Glomerular visceral epithelial cell (primary cell): Measurements from ENCODE around the gene STMN3.
"Not testable (repeated sequence)": the region's sequence is repeated elsewhere in the genome, so short reads cannot be mapped to it uniquely, and the experiment has no call there.

Experiments
- DNase-seq: peaks from one replicate; pipeline ENCODE4 v3.0.0-alpha.2; 2016; ENCODE audit errors: extremely low spot score

The STMN3 gene

DNA sequence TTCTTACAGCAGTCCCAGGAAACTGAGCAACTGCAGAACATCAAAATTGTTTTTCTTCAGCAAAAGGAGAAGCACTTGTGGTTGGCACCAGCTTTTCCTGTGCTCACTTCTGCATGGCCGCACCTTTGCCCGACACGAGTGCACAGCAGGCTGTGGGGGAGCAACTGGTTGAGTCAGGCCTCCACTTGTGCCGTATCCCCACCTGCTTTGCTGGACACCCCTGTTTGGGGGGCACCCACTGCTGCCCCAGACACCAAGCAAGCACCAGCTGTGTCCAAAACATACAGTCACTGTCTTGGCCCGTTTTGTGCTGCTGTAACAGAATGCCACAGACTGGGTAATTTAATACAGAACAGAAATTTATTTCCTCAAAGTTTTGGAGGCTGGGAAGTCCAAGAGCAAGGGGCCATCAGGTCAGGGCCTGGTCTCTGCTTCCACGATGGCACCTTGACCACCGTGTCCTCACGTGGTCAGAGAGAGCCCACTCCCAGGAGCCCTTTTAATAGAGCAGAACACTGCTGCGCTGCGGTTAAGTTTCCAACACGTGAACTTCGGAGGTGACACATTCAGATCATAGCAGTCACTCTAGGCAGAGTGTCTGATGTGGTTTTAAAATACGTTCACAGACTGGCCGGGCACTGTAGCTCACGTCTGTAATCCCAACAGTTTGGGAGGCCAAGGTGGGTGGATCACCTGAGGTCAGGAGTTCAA, 17.6 kb downstream of the STMN3 start:
- DNase-seq = peak; percentile 25

DNA sequence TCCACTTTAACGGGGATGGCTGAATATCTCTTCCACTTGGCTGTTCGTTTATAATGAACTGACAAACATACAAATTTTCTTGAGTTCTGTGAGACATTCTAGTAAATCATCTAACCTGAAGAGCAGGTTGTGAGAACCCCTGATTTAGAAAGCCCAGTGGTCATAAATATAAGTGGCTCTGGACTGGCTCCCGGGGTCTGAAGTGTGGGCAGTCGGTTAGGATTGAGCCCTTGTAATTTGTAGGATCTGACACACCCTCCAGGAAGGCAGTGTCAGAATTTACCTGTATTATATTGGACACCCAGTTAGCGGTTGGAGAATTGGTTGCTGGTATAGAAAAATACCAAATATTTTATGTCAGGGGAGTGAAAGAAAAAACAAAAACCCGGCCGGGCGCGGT, 19.5 kb downstream of the STMN3 start:
- no peak for DNase-seq

DNA sequence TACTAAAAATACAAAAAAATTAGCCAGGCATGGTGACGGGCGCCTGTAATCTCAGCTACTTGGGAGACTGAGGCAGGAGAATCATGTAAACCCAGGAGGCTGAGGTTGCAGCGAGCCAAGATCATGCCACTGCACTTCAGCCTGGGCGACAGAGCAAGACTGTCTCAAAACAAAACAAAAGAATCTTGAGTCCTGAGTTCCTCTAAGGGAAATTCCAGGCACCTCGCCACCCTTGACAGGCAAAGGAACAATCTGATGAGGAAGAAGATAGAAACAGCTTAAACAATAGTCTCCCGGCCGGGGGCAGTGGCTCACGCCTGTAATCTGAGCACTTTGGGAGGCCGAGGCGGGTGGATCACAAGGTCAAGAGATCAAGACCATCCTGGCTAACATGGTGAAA, 21.8 kb downstream of the STMN3 start:
- not testable (repeated sequence) for DNase-seq

DNA sequence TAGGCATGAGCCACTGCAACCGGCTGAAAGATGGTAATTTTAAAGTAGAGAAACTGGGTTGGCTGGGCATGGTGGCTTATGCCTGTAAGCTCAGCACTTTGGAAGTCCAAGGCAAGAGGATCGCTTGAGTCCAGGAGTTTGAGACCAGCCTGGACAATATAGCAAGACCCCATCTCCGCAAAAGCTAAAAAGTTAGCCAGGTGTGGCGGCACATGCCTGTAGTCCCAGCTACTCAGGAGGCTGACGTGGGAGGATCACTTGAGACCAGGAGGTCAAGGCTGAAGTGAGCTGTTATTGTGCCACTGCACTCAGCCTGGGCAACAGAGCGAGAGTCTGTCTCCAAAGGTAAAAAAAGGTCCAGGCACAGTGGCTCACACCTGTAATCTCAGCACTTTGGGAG, 22.3 kb downstream of the STMN3 start:
- not testable (repeated sequence) for DNase-seq

DNA sequence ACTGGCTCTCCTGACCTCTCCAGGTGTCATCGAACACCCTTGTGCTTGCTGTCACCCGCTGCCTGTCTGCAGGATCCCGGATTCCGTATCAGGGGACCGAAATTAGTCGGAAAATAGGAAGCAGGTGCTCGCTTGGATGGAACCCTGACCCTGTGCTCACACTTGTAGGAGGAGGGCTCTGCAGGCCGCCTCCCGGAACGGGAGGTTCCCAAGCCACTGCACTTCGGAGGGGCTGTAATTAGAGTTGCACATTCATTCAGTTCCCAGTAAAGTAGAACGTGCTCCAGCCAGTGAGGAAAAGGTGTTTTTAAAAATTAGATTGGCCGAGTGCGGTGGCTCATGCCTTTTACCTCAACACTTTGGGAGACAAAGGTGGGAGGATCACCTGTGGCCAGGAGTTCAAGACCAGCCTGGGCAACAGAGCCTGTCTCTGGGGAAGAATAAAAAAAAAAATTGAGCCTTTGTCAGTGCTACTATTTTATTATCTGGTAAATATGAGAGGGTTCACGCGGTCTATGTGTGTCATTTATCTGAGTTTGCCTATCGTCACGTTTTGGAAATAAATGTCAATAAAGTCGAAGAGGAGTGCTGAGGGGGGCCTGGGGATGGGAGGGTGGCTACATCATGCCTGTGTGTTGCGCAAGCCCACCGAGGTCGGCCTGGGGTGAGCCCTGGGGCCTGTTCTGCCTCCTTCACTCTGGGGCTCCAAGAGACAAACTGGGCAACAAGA, 24.8 kb downstream of the STMN3 start:
- peak; percentile 82 for DNase-seq

DNA sequence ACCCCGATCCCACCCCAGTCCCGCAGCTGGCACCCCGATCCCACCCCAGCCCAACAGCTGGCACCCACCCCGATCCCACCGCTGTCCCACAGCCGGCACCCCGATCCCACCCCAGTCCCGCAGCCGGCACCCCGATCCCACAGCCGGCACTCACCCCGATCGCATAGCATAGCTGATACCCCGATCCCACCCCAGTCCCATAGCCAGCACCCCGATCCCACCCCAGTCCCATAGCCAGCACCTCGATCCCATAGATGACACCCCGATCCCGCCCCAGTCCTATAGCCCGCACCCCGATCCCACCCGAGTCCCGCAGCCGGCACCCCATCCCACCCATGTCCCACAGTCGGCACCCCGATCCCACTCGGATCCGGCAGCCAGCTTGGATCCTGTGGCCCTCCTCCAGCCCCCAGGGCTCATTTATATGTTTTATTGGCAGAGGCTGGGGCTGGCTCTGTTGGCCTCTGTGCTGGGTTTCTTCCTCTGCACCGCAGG, 25.4 kb downstream of the STMN3 start:
- no peak for DNase-seq

DNA sequence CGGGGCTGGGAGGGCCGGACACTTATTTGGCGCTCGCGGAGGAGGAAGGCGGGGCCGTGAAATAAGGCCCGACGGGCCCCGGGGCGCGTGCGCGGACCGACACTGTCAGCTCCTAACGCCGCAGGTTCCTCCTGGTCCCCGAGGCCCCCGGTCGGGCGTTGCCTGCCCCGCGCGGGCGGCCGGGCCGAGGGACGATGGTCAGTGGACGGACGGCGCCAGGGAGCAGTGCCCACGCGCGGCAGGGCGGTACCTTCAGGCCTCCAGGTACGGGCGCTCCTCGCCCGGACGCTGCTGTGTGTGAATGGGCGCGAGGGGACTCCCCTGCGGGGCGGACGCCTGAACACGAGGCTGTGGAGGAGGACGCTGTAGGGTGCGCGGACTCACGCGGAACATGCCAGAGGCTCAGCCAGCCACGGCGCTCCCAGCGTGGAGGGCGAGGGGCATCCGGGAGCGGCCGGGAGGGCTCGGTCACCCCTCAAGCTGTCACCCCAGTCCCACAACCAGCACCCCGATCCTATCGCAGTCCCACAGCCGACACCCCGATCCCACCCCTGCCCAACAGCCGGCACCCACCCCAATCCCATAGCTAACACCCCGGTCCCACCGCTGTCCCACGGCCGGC, 26.0 kb downstream of the STMN3 start:
- DNase-seq = peak; percentile 97

DNA sequence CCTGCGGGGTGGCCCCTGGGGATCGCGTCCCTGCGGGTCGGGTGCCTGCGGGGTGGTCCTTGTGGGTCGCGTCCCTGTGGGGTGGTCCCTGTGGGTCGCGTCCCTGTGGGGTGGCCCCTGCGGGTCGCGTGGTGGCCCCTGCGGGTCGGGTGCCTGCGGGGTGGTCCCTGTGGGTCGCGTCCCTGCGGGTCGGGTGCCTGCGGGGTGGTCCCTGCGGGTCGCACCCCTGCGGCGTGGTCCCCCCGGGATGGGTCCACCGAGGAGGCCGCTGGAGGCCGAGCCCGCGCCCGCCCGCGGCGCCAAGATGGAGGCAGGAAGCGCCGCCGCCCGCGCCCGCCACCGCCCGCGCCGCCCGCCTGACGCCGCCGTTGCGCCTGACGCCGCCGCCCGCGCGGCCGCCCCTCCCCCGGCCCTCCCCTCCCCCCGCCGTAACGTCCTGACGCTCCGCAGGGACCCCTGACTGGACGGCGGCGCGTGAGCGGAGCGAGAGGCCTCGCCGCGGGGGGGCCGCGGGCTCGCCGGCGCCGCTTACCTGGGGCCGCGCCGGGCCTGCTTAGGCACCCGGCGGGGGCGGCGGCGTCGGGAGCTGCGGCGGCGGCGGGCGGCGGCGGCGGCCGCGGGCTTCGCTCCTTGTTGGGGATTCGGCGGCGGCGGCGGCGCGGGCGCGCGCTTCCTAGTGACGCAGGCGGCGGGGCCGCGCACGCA, 26.6 kb downstream of the STMN3 start, which contains the start of gene GMEB2:
TSS of gene GMEB2 (minus strand) at position 678 of the 705 bp plus-strand sequence. CDS start 7,704 bp downstream, outside the sequence.
- peak; percentile 85 for DNase-seq

DNA sequence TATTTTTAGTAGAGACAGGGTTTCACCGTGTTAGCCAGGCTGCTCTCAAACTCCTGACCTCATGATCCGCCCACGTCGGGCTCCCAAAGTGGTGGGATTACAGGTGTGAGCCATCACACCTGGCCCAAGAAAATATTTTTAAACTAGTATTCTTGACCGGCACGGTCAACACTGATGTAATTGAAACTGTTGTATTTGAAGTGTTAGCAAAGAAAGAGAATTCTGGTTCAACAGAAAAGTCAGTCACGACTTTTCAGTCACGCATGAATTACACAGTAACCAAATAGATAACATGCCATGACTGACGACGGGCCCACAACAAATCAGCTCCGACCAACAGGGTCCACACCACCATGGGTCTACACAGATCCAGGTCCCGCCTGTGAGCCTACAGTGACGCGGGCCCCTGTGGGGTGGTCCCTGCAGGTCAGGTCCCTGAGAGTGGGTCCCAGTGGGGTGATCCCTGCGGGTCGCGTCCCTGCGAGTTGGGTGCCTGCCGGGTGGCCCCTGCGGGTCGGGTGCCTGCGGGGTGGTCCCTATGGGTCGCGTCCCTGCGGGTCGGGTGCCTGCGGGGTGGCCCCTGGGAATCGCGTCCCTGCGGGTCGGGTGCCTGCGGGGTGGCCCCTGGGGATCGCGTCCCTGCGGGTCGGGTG, 27.3 kb downstream of the STMN3 start:
- DNase-seq = peak; percentile 48

DNA sequence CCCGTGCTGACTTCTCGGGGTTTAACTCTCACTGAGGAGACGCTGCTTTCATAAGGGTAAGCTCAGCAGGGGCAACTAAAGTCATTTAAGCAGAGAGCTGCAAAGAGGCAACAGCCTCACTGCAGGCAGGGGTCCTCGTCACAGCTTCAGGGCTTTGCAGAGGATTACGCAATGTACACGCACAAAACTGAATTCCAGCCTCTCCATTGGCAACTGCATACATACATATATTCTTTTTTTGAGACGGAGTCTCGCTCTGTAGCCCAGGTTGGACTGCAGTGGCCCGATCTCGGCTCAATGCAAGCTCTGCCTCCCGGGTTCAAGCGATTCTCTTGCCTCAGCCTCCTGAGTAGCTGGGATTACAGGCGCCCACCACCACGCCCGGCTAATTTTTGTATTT, 28.7 kb downstream of the STMN3 start:
- DNase-seq = no peak

DNA sequence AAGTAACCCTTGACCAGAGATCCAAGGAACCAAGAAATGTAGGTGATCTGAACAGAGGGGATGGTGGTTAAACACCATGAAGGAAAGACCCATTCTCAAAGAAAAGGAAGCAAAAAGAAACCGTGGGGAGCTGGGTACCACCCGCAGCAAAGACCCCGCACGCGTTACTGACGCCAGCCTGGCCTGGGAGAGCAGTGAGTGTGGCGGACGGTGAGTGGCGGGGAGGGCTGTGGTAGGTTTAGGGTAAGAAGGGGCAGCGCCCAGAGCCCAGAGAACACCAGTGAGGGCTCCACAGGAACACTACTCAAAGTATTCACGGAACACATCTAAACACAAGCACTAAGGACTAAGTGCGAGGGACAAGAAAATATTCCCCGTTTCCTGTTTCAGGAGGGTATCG, 30.5 kb downstream of the STMN3 start:
- no peak for DNase-seq

DNA sequence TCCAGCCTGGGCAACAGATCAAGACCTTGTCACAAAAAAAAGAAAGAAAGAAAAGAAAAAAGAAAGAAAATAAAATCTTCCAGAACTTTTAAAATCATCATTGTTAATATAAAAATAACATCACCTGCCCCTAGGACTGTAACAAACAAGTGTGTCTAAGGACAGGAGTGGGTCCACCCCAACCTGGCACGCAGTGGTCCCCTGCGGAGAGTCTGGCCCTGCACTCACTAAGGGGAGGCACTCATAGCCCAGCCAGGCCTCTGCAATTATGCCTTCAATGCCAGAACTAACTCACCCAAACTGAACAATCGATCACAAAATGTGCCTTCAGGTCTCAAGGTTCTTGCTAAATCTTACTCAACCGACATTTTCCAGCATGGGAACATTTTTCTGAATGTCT, 31.1 kb downstream of the STMN3 start:
- DNase-seq = no peak

DNA sequence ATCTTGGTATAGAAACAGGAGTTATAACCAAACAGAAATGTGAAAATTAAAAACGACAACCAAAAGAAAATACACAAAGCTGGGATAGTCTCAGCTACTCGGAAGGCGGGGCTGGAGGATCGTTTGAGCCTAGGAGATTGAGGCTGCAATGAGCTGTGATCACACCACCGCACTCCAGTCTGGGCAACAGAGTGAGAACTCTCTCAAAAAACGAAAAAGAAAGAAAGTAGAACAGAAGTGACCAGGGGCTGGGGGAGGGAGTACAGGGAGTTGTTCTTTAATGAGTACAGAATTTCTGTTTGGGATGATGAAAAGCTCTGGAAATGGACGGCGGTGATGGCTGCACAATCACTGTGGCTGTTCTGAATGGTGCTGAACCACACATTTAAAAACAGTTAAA, 32.2 kb downstream of the STMN3 start:
- no peak for DNase-seq

DNA sequence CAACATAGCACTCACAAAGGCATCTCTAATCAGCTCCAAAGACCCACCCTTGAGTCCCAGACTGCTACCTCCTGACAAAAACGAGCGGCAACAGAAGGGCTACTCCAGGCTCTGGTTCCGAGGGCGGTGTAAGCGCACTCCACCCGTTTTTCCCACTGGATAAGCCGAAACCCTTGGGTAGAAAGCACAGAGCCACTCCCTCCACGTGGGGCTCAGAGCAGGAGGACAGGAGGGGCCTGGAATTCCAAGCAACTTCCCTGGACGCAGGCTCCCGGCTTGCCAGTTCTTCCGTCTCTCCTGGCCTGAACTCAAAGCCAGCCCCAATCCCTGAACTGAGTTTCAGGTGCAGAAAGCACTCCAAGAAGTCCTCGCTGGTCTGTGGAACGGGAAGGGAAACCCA, 33.7 kb downstream of the STMN3 start:
- DNase-seq = no peak

DNA sequence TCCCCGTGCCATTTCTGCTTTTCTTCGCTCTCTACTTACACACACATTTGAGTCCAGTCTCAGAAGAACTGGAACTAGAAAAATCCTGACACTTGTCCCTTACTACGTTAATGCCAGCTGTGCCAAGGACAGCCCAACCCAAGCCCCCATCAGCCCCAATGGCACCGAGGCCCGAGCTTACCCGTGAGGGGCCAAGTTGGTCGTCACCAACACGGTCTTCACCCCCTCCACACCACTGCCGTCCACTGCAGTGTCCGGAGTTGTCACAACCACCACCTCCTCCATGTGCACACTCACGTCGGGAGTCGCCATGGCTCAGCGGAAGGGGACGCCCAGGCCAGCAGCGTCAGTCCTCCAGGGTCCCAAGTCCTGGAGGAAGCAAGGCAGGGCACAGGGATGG, 34.1 kb downstream of the STMN3 start:
- DNase-seq = no peak

DNA sequence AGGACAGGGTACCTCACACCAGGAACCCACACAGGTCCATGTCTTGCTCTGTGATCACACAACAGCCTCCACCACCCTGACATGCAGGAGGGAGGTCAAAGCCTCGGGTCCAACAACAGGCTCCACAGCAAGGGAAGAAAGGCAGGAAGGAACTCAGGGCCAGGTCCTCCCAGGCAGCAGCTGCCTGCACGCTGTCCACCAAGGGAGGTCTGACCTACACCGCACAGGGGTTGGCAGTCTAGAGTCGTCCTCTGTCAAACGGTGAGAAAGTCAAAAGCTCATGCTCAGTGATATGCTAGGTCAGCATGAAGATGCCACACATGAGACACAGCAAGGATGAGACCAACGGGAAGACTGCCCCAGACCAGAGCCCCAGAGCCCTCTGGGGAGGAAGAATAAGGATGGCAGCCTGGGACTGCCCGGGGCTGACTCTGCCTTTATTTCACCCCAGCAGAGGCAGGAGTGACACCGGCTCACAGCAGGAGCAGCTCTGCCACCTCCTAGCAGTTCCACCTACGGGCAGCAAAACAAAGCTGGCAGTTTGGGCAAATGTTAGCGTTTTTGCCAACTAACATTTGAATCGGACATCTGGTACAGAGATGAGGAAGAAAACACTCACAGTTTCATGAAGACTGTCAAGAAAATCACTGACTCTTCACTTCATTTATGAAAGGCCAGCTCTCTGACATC, 34.8 kb downstream of the STMN3 start:
- DNase-seq = no peak

DNA sequence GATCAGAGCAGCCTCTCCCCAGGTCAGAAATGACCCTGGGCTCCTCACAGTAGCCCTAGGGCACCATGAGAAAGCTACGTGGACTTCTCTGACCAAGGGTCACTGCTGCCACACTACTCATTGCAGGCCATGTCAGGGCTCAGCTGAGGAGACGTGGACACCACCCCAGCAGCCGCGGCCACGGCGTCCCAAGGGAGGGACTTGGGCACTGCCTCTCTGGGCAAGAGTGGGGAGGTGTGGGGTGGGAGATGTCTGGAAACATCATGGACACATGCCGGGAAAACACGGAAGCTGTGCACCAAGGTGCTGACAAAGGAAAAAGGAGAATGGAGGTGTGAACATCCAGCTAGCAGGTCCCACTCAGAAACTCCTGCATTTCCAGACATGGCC, 35.4 kb downstream of the STMN3 start:
- no peak for DNase-seq

DNA sequence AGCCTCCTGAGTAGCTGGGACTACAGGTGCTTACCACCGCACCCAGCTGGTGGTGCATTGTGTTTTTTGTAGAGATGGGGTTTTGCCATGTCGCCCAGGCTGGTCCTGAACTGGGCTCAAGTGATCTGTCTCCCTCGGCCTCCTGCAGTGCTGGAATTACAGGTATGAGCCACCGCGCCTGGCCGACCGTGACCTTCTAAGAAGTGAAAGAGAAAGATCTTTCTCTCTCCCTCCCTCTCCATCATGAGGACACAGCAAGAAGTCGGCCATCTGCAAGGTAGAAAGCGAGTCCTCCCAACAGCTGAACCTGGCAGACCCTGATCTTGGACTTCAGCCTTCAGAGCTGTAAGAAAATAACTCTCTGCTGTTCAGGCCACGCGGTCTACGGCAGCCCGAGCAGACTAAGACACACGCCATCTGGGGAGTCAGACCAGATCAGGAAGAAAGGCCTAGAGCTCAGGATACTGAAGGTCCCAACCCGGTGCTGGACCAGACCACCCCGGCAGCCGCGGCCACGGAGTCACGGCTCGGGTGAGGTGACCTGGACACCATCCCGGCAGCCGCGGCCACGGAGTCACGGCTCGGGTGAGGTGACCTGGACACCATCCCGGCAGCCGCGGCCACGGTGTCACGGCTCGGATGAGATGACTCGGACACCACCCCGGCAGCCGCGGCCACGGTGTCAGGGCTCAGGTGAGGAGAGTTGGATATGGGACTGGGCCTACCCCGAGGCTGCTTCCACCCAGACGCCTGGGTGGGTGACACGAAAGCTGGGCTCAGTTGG, 35.9 kb downstream of the STMN3 start:
- peak; percentile 24 for DNase-seq

DNA sequence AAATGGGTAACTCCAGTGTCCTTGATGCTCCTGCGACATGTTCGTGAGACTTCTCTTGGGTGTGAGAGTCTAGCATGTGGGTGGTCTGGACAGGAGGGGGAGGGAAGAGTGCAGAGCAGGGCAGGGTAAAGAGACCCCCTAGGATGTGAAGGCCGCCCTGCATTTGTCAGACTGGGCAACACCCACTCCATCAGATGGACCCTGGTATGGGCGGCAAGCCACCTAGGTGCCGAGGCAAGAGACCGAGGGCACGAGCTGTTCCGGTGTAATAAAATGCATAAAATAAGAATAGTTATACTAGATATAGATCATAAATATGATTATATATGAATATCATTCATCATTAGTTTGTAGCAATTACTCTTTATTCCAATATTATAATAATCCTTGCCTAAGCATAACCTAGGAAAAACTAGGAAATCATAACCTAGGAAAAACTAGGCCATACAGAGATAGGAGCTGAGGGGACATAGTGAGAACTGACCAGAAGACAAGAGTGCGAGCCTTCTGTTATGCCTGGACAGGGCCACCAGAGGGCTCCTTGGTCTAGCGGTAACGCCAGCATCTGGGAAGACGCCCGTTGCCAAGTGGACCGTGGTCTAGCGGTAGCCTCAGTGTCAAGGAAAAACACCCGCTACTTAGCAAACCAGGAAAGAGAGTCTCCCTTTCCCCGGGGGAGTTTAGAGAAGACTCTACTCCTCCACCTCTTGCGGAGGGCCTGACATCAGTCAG, 39.2 kb downstream of the STMN3 start:
- DNase-seq = not testable (repeated sequence)
